Astrocyte (in vitro differentiated cells and primary cell): ENCODE data around the gene PTGR3. TPM values are rescaled to one million over a fixed set of nuclear protein-coding genes. Genes with fewer than 3 reads are reported as not detected.

Source experiments
- DNase-seq: peaks from one replicate; pipeline ENCODE4 v3.0.0-alpha.2; 2010; ENCODE audit warnings: low read depth
- FAIRE-seq: peaks from 2 replicates; lab custom pipeline; 2011; peaks lifted over from hg19 to GRCh38; lab: Jason Lieb, UNC
- H2AFZ ChIP-seq: 2 replicates; pipeline ENCODE4 v1.6.0; 2012; ENCODE audit warnings: low read depth, low read length, inconsistent platforms
- H3K27ac ChIP-seq: 2 replicates; pipeline ENCODE4 v1.5.1; 2011; ENCODE audit warnings: low read depth, low read length, inconsistent platforms
- H3K27me3 ChIP-seq: 2 replicates; pipeline ENCODE4 v1.6.0; 2011; ENCODE audit warnings: low read length, inconsistent platforms; ENCODE audit not compliant: insufficient read depth
- H3K36me3 ChIP-seq: 2 replicates; pipeline ENCODE4 v1.5.1; 2011; ENCODE audit warnings: low read length, inconsistent platforms; ENCODE audit not compliant: insufficient read depth
- H3K4me1 ChIP-seq: 2 replicates; pipeline ENCODE4 v1.5.1; 2011; ENCODE audit warnings: low read length, inconsistent platforms; ENCODE audit not compliant: insufficient read depth
- H3K4me2 ChIP-seq: 2 replicates; pipeline ENCODE4 v1.6.0; 2012; ENCODE audit warnings: low read length, inconsistent platforms
- H3K4me3 ChIP-seq: 2 replicates; pipeline ENCODE4 v1.5.1; 2011; ENCODE audit warnings: low read depth, mild to moderate bottlenecking, low read length, inconsistent platforms; ENCODE audit not compliant: insufficient read depth
- H3K79me2 ChIP-seq: 2 replicates; pipeline ENCODE4 v1.6.0; 2012; ENCODE audit warnings: mild to moderate bottlenecking, low read length, inconsistent platforms; ENCODE audit not compliant: insufficient read depth
- H3K9ac ChIP-seq: 2 replicates; pipeline ENCODE4 v1.6.0; 2012; ENCODE audit warnings: mild to moderate bottlenecking, low read length, inconsistent platforms
- H3K9me3 ChIP-seq: 2 replicates; pipeline ENCODE4 v1.5.1; 2012; ENCODE audit warnings: low read depth, mild to moderate bottlenecking, low read length, inconsistent platforms; ENCODE audit not compliant: insufficient read depth
- H4K20me1 ChIP-seq: 2 replicates; pipeline ENCODE4 v1.6.0; 2012; ENCODE audit warnings: low read length, inconsistent platforms; ENCODE audit not compliant: insufficient read depth
- H3K27ac Mint-ChIP-seq: one replicate; pipeline ENCODE4 v1.8.0; 2021; ENCODE audit warnings: mild to moderate bottlenecking, mixed read lengths; ENCODE audit not compliant: unreplicated experiment
- H3K27me3 Mint-ChIP-seq: one replicate; pipeline ENCODE4 v1.8.0; 2021; ENCODE audit warnings: low read depth, mixed read lengths; ENCODE audit not compliant: unreplicated experiment
- H3K36me3 Mint-ChIP-seq: one replicate; pipeline ENCODE4 v1.8.0; 2021; ENCODE audit warnings: low read depth, mixed read lengths; ENCODE audit not compliant: unreplicated experiment
- H3K4me1 Mint-ChIP-seq: one replicate; pipeline ENCODE4 v1.8.0; 2021; ENCODE audit warnings: low read depth, mixed read lengths; ENCODE audit not compliant: unreplicated experiment
- H3K4me3 Mint-ChIP-seq: one replicate; pipeline ENCODE4 v1.8.0; 2021; ENCODE audit warnings: mild to moderate bottlenecking, moderate library complexity, mixed read lengths; ENCODE audit not compliant: unreplicated experiment
- H3K9me3 Mint-ChIP-seq: one replicate; pipeline ENCODE4 v1.8.0; 2021; ENCODE audit warnings: mild to moderate bottlenecking, mixed read lengths; ENCODE audit not compliant: unreplicated experiment
- CTCF ChIP-seq: IDR thresholded peaks from 2 replicates; pipeline ENCODE4 v1.5.1; 2011; ENCODE audit warnings: low read depth, mild to moderate bottlenecking, inconsistent platforms, low read length, moderate library complexity; ENCODE audit not compliant: insufficient read depth
- EZH2 ChIP-seq: IDR thresholded peaks from 2 replicates; pipeline ENCODE4 v1.6.1; 2012; ENCODE audit warnings: mild to moderate bottlenecking, low read length, inconsistent platforms; ENCODE audit not compliant: insufficient read depth
- total RNA-seq: library from RNA; stranded (reverse); gene quantifications from 2 replicates; pipeline ENCODE4 v1.2.1, GENCODE V29; 2021

The PTGR3 gene
- total RNA-seq, 1 donor from 2014 or later, result 8.4 TPM

- peaks cover 4% of the 10 kb centered on the region for H3K27me3 Mint-ChIP-seq
- no peak for FAIRE-seq
- Histone ChIP-seq H3K9ac (peak overlapping the region; percentile 76), H3K27ac (peak overlapping the region; percentile 50), H4K20me1 (peaks cover 3% of the 10 kb centered on the region), H3K4me1 (peaks cover 5% of the 10 kb centered on the region), H3K4me2 (peak overlapping the region; percentile 90), H3K4me3 (peak overlapping the region; percentile 56), H2AFZ (peak overlapping the region; percentile 73), H3K36me3 (no peaks in the 10 kb centered on the region), H3K79me2 (peaks cover 34% of the 10 kb centered on the region), H3K9me3 (no peaks in the 10 kb centered on the region), H3K27me3 (no peaks in the 10 kb centered on the region)
- H3K4me1 Mint-ChIP-seq, result no peaks in the 10 kb centered on the region
- H3K9me3 Mint-ChIP-seq, result no peaks in the 10 kb centered on the region
- TF ChIP-seq EZH2 (no peak), CTCF (no peak)
- H3K36me3 Mint-ChIP-seq, result no peaks in the 10 kb centered on the region
- DNase-seq, result no peak
- H3K27ac Mint-ChIP-seq, result no peak overlapping the region
- H3K4me3 Mint-ChIP-seq, result no peak overlapping the region
Measured at GRCh38 chr18:75248426-75249174, 39.7 kb upstream of the PTGR3 start.

GRCh38 chr18:75247611-75248421, 38.9 kb upstream of the PTGR3 start:
- Mint-ChIP-seq H3K4me3 (no peak overlapping the region), H3K4me1 (no peaks in the 10 kb centered on the region), H3K9me3 (no peaks in the 10 kb centered on the region), H3K27ac (peak overlapping the region; percentile 67), H3K27me3 (peaks cover 4% of the 10 kb centered on the region), H3K36me3 (no peaks in the 10 kb centered on the region)
- Histone ChIP-seq H3K4me2 (peak overlapping the region; percentile 90), H2AFZ (peak overlapping the region; percentile 73), H3K79me2 (peaks cover 40% of the 10 kb centered on the region), H3K27ac (peak overlapping the region; percentile 50), H3K9ac (peak overlapping the region; percentile 76), H3K4me3 (peak overlapping the region; percentile 56), H3K27me3 (no peaks in the 10 kb centered on the region), H3K36me3 (no peaks in the 10 kb centered on the region), H3K4me1 (peaks cover 5% of the 10 kb centered on the region), H4K20me1 (peaks cover 3% of the 10 kb centered on the region), H3K9me3 (no peaks in the 10 kb centered on the region)
- no peak for TF ChIP-seq CTCF
- TF ChIP-seq EZH2, result no peak
- FAIRE-seq (peak; percentile 76), DNase-seq (peak; percentile 62)
